HG03521 (cell line): ENCODE data around the gene VSIR.

Experiments used
- ATAC-seq: cut with Tn5 transposase; IDR thresholded peaks from one replicate; pipeline ENCODE4 v1.9.1; 2021; ENCODE audit warnings: mild to moderate bottlenecking, moderate library complexity; ENCODE audit not compliant: unreplicated experiment

Gene VSIR

DNA sequence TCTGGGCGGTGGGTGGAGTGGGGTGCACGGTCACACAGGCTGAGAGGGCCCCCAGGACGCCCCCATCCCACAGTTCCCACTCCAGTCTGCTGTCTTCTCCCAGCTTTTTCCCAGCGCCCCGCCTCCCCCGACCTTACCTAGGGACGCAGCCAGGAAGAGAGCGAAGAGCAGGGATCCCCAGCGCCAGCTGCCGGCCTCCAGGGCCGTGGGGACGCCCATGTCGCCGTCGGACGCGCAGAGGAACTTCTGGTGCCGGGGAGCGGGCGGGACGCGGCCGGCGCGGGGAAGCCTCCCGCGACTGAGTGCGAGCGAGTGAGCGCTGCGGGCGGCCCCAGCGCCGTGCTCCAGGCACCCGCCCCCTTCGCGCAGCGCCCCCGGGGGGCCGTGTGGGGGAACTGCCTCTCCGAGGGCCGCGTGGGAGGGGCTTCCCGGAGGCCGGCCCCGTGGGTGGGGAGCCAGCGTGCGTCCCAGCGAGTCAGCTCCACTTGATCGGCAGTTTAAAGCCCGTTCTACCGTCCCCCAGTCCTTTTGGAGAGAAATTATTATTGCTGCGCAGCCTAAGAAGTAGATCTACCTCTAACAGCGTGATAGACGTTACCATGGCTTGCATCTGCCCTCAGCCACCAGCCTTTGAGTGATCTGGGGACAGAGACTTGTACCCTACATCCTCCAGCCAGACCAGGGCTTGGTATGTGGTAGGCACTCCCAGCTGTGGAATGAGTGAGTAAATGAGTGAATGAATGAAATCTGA is at the start of gene VSIR:
VSIR (minus strand) TSS at position 300 of the 751 bp plus-strand sequence; CDS start at position 219, 81 bp downstream.
- ATAC-seq: peak; percentile 70

- no peak for ATAC-seq
These were observed 48.8 kb upstream of the VSIR start for GRCh38 chr10:71821909-71822763.

- ATAC-seq: no peak
These were observed 47.6 kb upstream of the VSIR start for GRCh38 chr10:71820966-71821365.

GRCh38 chr10:71819985-71820384 is 46.7 kb upstream of the VSIR start:
- ATAC-seq: no peak

GRCh38 chr10:71819441-71819861 is 46.1 kb upstream of the VSIR start:
- no peak for ATAC-seq

- no peak for ATAC-seq
These were observed 45.4 kb upstream of the VSIR start for GRCh38 chr10:71818674-71819260.

DNA sequence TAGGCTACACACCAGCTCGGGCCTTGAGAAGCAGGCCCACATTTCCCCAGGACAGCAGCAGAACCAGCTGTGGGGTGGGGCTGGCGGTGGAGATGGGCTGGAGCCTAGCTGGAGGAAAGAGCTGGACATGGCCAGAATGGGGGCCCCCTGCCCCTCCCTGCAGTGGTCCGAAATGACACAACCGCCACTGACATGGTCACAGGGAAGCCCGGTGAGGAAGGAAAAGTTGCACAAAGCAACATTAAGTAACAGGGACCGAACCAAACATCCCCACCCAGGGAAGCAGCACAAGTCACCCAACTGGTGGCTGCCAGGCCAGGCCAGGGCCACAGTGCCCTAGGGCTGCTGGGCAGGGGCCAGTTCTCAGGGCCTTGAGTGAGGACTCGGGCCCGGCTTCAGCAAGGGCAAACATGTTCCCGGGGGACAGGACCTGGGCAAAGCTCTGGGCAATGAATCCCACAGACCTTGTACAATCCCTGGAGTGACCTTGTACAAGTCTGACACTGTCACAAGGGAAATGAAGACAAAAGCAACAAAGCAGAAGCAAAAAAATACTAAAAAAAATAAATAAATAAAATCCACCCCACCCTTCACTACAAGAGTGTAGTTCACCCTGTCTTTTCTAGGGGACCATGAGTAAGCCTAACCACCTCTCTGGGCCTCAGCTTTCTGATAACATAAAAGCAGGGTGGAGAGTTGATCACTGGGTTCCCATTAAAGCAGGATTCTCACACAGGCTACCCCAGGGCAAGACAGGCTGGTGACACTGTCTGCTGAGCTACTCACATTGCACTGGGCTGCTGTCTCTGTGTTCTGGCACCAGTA is 44.7 kb upstream of the VSIR start:
- ATAC-seq: no peak

DNA sequence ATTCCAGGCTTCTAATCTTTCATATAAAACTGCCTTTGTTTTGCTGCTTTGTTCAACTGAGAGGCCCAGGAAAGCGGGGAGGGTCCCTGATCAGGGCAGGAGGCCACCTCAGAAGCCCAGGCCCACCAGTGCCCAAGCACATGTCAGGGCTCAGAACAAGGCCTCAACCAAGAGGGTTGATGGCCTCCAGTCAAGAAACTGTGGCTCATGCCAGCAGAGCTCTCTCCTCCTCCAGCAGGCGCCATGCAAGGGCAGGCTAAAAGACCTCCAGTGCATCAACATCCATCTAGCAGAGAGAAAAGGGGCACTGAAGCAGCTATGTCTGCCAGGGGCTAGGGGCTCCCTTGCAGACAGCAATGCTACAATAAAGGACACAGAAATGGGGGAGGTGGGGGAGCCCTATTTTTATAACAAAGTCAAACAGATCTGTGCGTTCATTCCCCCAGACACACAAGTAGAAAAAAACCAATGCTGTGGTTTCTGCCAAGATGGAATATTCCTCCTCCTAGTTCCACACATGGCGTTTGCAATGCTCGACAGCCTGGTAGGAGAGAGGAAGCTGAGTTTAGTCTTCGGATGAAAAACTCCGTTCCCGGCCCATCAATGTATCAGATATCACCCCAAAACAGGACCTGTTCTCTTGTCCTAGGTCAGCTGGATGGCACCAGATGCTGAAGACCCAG is 43.8 kb upstream of the VSIR start:
- ATAC-seq: no peak

DNA sequence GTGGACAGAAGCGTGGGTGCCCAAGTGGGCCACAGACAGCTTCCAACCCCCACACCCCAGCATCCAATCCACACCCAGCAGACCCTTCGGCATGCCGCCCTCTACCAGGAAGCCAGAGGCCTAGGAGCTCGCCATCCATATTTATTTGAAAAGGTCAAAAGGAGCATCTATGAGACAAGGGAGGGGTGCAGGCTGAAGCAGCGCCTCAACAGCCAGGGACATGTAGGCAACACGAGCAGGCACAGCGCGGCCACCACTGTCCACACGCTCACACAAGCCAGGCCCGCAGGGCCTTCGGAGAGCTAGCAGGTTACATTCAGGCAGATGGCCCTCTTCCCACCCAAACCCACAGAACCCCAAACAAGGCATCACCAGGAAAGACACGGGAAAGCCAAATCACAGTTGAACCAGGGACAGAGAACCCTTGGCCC is 43.1 kb upstream of the VSIR start:
- ATAC-seq: no peak

DNA sequence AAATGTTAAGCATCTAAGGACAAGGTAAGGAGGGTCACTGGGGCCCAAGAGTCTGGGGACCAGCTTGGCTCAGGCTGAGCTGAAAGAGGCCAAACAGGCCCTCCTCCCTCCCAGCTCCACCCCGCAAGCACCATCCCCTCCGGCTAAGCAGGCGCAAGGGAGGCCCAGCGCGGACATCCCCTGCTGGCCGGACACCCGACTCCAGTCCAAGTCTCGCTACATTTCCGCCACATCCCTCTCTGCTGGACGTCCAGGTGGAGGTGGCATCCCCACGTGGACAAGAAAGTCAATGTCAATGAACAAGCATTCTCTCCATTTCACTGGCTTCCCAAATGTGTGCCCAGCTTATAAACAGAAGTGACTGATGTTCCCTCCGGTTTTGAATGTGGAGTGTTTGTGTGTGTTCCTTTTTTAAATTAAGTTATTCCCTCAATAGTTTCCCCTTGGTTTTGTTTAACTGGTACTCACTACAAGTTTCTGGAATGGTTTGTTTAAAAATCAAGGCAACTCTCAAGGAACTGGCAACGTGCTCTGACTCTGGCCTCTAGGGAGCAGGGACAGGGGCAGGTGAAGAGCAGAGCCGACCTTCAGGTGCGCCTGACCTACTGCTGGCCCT is 42.3 kb upstream of the VSIR start:
- no peak for ATAC-seq

- ATAC-seq: no peak
These were observed 41.6 kb upstream of the VSIR start for GRCh38 chr10:71814922-71815411.

- ATAC-seq: no peak
These were observed 39.7 kb upstream of the VSIR start for GRCh38 chr10:71812913-71813590.

DNA sequence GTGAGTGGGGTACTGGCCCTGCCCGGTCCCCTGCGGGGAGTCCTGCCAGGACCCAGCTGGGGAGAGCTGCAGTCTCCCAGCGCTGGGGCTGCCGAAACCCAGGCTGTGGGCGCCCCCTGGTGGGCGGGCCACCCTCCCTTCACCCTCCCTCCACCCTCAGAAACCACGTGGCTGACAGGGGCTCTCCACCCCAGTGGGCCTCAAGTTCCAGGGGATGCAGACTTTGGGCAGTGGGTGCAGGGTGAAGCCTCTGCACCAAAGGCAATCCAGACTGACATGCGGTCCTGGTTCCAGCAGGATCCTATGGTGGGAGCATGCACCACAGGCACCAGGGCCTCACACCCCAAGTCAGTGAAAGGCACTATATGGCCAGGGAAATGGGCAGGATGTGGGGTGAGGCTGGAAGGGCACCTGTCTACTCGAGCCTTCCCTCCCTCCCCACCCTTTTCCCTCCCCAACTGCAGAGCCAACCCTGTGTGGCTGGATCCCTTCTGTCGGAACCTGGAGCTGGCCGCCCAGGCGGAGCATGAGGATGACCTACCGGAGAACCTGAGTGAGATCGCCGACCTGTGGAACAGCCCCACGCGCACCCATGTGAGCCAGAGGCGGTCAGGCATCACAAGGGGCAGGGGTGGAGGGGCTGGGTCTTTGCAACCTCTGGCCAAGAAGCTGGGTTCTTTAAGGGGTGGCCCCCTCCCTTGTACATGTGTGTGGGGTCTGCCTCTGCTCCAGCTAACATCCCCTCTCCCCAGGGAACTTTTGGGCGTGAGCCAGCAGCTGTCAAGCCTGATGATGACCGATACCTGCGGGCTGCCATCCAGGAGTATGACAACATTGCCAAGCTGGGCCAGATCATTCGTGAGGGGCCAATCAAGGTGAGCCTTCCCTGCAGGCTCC is 38.9 kb upstream of the VSIR start:
- no peak for ATAC-seq

DNA sequence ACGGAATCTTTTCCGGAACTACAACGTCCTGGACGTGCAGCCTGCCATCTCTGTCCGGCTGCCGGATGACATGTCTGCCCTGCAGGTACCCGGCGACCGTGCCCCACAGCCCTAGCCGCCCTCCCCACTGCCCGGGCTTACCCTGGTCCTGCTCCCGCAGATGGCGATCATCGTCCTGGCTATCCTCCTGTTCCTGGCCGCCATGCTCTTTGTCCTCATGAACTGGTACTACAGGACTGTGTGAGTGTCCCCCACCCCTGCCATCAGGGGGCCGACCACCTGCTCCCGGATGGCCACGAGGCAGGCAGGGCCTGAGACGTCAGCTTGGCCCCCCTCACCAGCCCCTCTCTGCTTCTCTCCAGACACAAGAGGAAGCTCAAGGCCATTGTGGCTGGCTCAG is 38.0 kb upstream of the VSIR start:
- ATAC-seq: no peak

- no peak for ATAC-seq
These were observed 36.9 kb upstream of the VSIR start for GRCh38 chr10:71810048-71810750.

- no peak for ATAC-seq
These were observed 36.3 kb upstream of the VSIR start for GRCh38 chr10:71809628-71810027.
